Thoracic aorta (tissue), 2 donors: ENCODE measurements around the gene LIFR. TPM values are rescaled to one million over a fixed set of nuclear protein-coding genes. Genes with fewer than 3 reads are reported as not detected.
A peak's percentile ranks its signal among the peaks of the same experiment; 100 is the strongest.

Source experiments
- ATAC-seq: fragments of 150-250 bp; one replicate; pipeline ENCODE4 v1.8.0; 2017; ENCODE audit warnings: low read depth; ENCODE audit not compliant: insufficient number of reproducible peaks, low FRiP score
- DNase-seq: peaks from one replicate; pipeline ENCODE4 v3.0.0-alpha.2; 2020; ENCODE audit warnings: low spot score
- H3K27ac ChIP-seq, 2 donors: fragments of 200-600 bp; sonication (generic); 1 replicate in 1 of 2; 2 replicates in 1 of 2; pipeline ENCODE4 v1.5.1; 2016; ENCODE audit warnings: mild to moderate bottlenecking in 2 of 2, moderate library complexity in 2 of 2
- H3K27me3 ChIP-seq: fragments of 200-600 bp; sonication (generic); replicated peaks from 2 replicates; pipeline ENCODE4 v1.6.0; 2016; ENCODE audit warnings: mild to moderate bottlenecking; ENCODE audit not compliant: insufficient read depth
- H3K36me3 ChIP-seq: fragments of 200-600 bp; sonication (generic); one replicate; pipeline ENCODE4 v1.5.1; 2016
- H3K4me1 ChIP-seq, 2 donors: fragments of 200-600 bp; sonication (generic); 1 replicate in 1 of 2; 2 replicates in 1 of 2; pipeline versions ENCODE4 v1.5.1 to v1.6.0; 2016; ENCODE audit warnings: low read depth in 2 of 2, mild to moderate bottlenecking in 1 of 2; ENCODE audit not compliant: control insufficient read depth in 1 of 2
- H3K4me3 ChIP-seq: fragments of 200-600 bp; sonication (generic); 2 replicates; pipeline ENCODE4 v1.5.1; 2016; ENCODE audit warnings: mild to moderate bottlenecking
- H3K9me3 ChIP-seq: fragments of 200-600 bp; sonication (generic); 2 replicates; pipeline ENCODE4 v1.5.1; 2016
- CTCF ChIP-seq: fragments of 200-600 bp; sonication (generic); IDR thresholded peaks from one replicate; pipeline ENCODE4 v1.5.1; 2019; ENCODE audit warnings: antibody characterized with exemption
- total RNA-seq, 2 donors: library from RNA; depleted of rRNA; stranded (reverse); fragments of >200 nt; gene quantifications; one replicate each; pipeline versions ENCODE4 v1.1.0 to v1.2.3, GENCODE V29; 2016

LIFR gene
- total RNA-seq, 2 donors from 2014 or later = 61.1 to 110 TPM

DNA sequence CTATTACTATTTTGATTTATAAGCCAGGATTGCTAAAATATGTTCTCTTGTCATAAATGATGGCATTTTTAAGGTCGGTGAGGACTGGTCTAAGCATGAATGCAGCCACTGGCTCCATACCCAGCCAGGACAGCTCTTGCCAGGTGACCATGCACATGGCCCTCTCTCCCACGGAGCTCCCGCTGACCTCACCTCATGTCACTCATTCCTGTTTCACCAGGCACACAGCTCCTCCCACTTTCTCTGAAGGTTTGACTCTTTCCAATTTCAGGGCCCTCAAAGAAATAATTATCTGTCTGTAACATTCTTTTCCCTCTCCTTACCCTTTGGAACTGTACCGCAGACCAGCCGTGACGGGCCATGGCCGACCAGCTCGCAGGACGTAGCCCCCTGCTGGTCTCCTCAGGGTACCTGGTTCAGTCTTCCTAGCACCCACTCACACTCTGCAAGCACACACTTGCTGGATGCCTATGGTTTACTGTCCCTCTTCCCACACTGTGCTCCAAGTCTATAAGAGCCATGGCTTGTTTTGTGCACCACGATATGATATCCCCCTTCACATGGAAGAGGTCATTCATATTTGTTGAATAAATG is 72.5 kb downstream of the LIFR start:
- H3K4me3 ChIP-seq = no peak overlapping the region
- H3K27me3 ChIP-seq = no peaks in the 10 kb centered on the region
- ATAC-seq (no peak), DNase-seq (no peak)
- H3K36me3 ChIP-seq = peaks cover 15% of the 10 kb centered on the region
- peak; percentile 9 for TF ChIP-seq CTCF
- no peaks in the 10 kb centered on the region for H3K9me3 ChIP-seq
- no peaks in the 10 kb centered on the region for H3K4me1 ChIP-seq
- H3K27ac ChIP-seq = no peak overlapping the region

- Histone ChIP-seq H3K27ac (no peak overlapping the region), H3K9me3 (no peaks in the 10 kb centered on the region), H3K4me1 (no peaks in the 10 kb centered on the region), H3K36me3 (peaks cover 10% of the 10 kb centered on the region), H3K4me3 (no peak overlapping the region), H3K27me3 (no peaks in the 10 kb centered on the region)
- no peak for DNase-seq
- ATAC-seq = no peak
- TF ChIP-seq CTCF = no peak
These were observed 77.0 kb downstream of the LIFR start for GRCh38 chr5:38479315-38479904.

GRCh38 chr5:38478878-38479277 is 77.6 kb downstream of the LIFR start:
- DNase-seq (no peak), ATAC-seq (no peak)
- H3K9me3 ChIP-seq = no peaks in the 10 kb centered on the region
- peaks cover 10% of the 10 kb centered on the region for H3K36me3 ChIP-seq
- TF ChIP-seq CTCF = no peak
- no peak overlapping the region for H3K27ac ChIP-seq
- H3K27me3 ChIP-seq = no peaks in the 10 kb centered on the region
- H3K4me1 ChIP-seq = no peaks in the 10 kb centered on the region
- H3K4me3 ChIP-seq = no peak overlapping the region

- no peak for ATAC-seq
- Histone ChIP-seq H3K9me3 (no peaks in the 10 kb centered on the region), H3K4me1 (no peaks in the 10 kb centered on the region), H3K27ac (no peak overlapping the region), H3K36me3 (peaks cover 10% of the 10 kb centered on the region), H3K27me3 (no peaks in the 10 kb centered on the region), H3K4me3 (no peak overlapping the region)
- TF ChIP-seq CTCF = no peak
- DNase-seq = no peak
These were observed 78.3 kb downstream of the LIFR start for GRCh38 chr5:38478166-38478565.

DNA sequence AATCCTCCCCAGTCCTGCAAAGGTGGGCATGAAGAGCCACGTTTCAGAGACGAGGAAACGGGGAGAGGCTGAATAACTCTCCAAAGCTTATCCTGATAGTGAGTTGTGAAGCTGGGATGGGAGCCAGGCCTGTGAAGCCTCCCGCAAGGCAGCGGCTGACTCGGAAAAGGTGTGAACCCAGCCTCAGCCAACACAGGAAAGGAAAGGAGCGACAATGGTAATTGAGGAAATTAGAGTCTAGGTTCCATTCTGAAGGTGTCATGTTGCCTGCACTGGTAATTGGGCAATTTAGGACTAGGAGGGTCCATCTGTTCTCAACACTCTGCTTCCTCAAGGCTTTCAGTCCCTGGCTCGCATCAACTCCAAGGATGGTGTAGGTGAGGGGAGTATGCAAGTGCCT is 83.4 kb downstream of the LIFR start:
- peaks cover 19 to 27% of the 10 kb centered on the region in 2 donors for H3K4me1 ChIP-seq
- no peaks in the 10 kb centered on the region for H3K27me3 ChIP-seq
- no peak for DNase-seq
- no peak overlapping the region for H3K27ac ChIP-seq
- H3K4me3 ChIP-seq = no peak overlapping the region
- H3K9me3 ChIP-seq = no peaks in the 10 kb centered on the region
- no peak for TF ChIP-seq CTCF
- H3K36me3 ChIP-seq = no peaks in the 10 kb centered on the region
- ATAC-seq = no peak
